DND-41 (cell line): Measurements from ENCODE around the gene IPO4.

Experiments
- EZH2 ChIP-seq: IDR thresholded peaks from 3 replicates; pipeline ENCODE4 v1.6.1; 2012; ENCODE audit warnings: borderline replicate concordance, low read depth, mild to moderate bottlenecking, moderate library complexity, low read length, inconsistent platforms; ENCODE audit not compliant: severe bottlenecking
- TF ChIP-seq, protein P1 (sequence below): IDR thresholded peaks from 2 replicates; pipeline ENCODE4 v1.5.1; 2012; ENCODE audit warnings: borderline replicate concordance, low read length, moderate library complexity, mild to moderate bottlenecking; ENCODE audit not compliant: poor library complexity, severe bottlenecking; ENCODE audit errors: extremely low read depth

- TF ChIP-seq, protein P1, sequence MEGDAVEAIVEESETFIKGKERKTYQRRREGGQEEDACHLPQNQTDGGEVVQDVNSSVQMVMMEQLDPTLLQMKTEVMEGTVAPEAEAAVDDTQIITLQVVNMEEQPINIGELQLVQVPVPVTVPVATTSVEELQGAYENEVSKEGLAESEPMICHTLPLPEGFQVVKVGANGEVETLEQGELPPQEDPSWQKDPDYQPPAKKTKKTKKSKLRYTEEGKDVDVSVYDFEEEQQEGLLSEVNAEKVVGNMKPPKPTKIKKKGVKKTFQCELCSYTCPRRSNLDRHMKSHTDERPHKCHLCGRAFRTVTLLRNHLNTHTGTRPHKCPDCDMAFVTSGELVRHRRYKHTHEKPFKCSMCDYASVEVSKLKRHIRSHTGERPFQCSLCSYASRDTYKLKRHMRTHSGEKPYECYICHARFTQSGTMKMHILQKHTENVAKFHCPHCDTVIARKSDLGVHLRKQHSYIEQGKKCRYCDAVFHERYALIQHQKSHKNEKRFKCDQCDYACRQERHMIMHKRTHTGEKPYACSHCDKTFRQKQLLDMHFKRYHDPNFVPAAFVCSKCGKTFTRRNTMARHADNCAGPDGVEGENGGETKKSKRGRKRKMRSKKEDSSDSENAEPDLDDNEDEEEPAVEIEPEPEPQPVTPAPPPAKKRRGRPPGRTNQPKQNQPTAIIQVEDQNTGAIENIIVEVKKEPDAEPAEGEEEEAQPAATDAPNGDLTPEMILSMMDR: no peak
- TF ChIP-seq EZH2: no peak
Measured at GRCh38 chr14:24216345-24216699, 27.7 kb upstream of the IPO4 start.
